OCI-LY3 (cell line): ENCODE measurements around the gene AQP11.

Source experiments
- H2AFZ ChIP-seq: fragments of 200-600, 300-600 bp; shearing (Covaris generic); 2 replicates; pipeline ENCODE4 v1.6.0; 2014; ENCODE audit warnings: antibody characterized with exemption, low read depth, low read length
- H3K27ac ChIP-seq: fragments of 200-600, 300-600 bp; sonication (generic); 2 replicates; pipeline ENCODE4 v1.5.1; 2014; ENCODE audit warnings: mild to moderate bottlenecking, low read length, moderate library complexity, mixed read lengths
- H3K27me3 ChIP-seq: fragments of 200-600, 300-600 bp; sonication (generic); 2 replicates; pipeline ENCODE4 v1.6.1; 2014; ENCODE audit warnings: low read depth, low read length, mixed read lengths
- H3K36me3 ChIP-seq: fragments of 200-600, 300-600 bp; sonication (generic); replicated peaks from 2 replicates; pipeline ENCODE3; 2014; ENCODE audit warnings: low read depth, low read length, mixed read lengths
- H3K4me1 ChIP-seq: fragments of 300-600, 200-600 bp; sonication (generic); 2 replicates; pipeline ENCODE4 v1.6.1; 2014; ENCODE audit warnings: low read length, mixed read lengths
- H3K4me2 ChIP-seq: fragments of 200-600, 300-600 bp; sonication (generic); 2 replicates; pipeline ENCODE4 v1.6.1; 2014; ENCODE audit warnings: low read length, mixed read lengths
- H3K4me3 ChIP-seq: fragments of 300-600, 200-600 bp; sonication (generic); 2 replicates; pipeline ENCODE4 v1.5.1; 2014; ENCODE audit warnings: antibody characterized with exemption, mild to moderate bottlenecking, low read length, moderate library complexity
- H3K79me2 ChIP-seq: fragments of 300-600, 200-600 bp; shearing (Covaris generic); 2 replicates; pipeline ENCODE4 v1.6.1; 2014; ENCODE audit warnings: mild to moderate bottlenecking, low read length, mixed read lengths
- H3K9ac ChIP-seq: fragments of 300-600, 200-600 bp; shearing (Covaris generic); 2 replicates; pipeline ENCODE4 v1.6.0; 2014; ENCODE audit warnings: mild to moderate bottlenecking, low read length, moderate library complexity
- H3K9me3 ChIP-seq: fragments of 200-600, 300-600 bp; shearing (Covaris generic); 2 replicates; pipeline ENCODE4 v1.6.1; 2014; ENCODE audit warnings: low read length, mixed read lengths; ENCODE audit not compliant: insufficient read depth
- H4K20me1 ChIP-seq: fragments of 200-600, 300-600 bp; sonication (generic); 2 replicates; pipeline ENCODE4 v1.6.1; 2016; ENCODE audit warnings: low read length, mixed read lengths; ENCODE audit not compliant: insufficient read depth
- EZH2phosphoT487 ChIP-seq: fragments of 200-600 bp; shearing (Covaris generic); IDR thresholded peaks from 2 replicates; pipeline ENCODE4 v1.6.1; 2018; ENCODE audit warnings: antibody characterized with exemption, mixed run types, low read depth
- TF ChIP-seq, protein P1 (sequence below): fragments of 200-600, 300-600 bp; sonication (generic); IDR thresholded peaks from 2 replicates; pipeline ENCODE4 v1.5.1; 2014; ENCODE audit warnings: antibody characterized with exemption, low read length, low read depth

AQP11 gene

GRCh38 chr11:77596626-77597025 lies 6.9 kb downstream of the AQP11 start:
- no peaks in the 10 kb centered on the region for H3K9me3 ChIP-seq
- no peaks in the 10 kb centered on the region for H4K20me1 ChIP-seq
- H3K27ac ChIP-seq = no peak overlapping the region
- H3K9ac ChIP-seq = no peak overlapping the region
- H3K4me3 ChIP-seq = no peak overlapping the region
- no peak overlapping the region for H2AFZ ChIP-seq
- H3K4me2 ChIP-seq = no peak overlapping the region
- no peaks in the 10 kb centered on the region for H3K27me3 ChIP-seq
- peaks cover 3% of the 10 kb centered on the region for H3K36me3 ChIP-seq
- H3K79me2 ChIP-seq = no peaks in the 10 kb centered on the region
- H3K4me1 ChIP-seq = no peaks in the 10 kb centered on the region
- TF ChIP-seq, protein P1, sequence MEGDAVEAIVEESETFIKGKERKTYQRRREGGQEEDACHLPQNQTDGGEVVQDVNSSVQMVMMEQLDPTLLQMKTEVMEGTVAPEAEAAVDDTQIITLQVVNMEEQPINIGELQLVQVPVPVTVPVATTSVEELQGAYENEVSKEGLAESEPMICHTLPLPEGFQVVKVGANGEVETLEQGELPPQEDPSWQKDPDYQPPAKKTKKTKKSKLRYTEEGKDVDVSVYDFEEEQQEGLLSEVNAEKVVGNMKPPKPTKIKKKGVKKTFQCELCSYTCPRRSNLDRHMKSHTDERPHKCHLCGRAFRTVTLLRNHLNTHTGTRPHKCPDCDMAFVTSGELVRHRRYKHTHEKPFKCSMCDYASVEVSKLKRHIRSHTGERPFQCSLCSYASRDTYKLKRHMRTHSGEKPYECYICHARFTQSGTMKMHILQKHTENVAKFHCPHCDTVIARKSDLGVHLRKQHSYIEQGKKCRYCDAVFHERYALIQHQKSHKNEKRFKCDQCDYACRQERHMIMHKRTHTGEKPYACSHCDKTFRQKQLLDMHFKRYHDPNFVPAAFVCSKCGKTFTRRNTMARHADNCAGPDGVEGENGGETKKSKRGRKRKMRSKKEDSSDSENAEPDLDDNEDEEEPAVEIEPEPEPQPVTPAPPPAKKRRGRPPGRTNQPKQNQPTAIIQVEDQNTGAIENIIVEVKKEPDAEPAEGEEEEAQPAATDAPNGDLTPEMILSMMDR = no peak
- TF ChIP-seq EZH2phosphoT487 = no peak

- no peak overlapping the region for H2AFZ ChIP-seq
- H3K4me1 ChIP-seq = no peaks in the 10 kb centered on the region
- no peak overlapping the region for H3K27ac ChIP-seq
Observed at GRCh38 chr11:77598195-77598594, 8.4 kb downstream of the AQP11 start.

GRCh38 chr11:77602381-77603088 lies 12.8 kb downstream of the AQP11 start:
- no peak for TF ChIP-seq EZH2phosphoT487
- TF ChIP-seq, protein P1 = no peak
- H3K9ac ChIP-seq = no peak overlapping the region
- H3K4me2 ChIP-seq = no peak overlapping the region
- no peaks in the 10 kb centered on the region for H3K79me2 ChIP-seq
- H4K20me1 ChIP-seq = no peaks in the 10 kb centered on the region
- H3K27ac ChIP-seq = no peak overlapping the region
- no peak overlapping the region for H2AFZ ChIP-seq
- no peaks in the 10 kb centered on the region for H3K27me3 ChIP-seq
- no peaks in the 10 kb centered on the region for H3K9me3 ChIP-seq
- peaks cover 20% of the 10 kb centered on the region for H3K36me3 ChIP-seq
- no peak overlapping the region for H3K4me3 ChIP-seq
- no peaks in the 10 kb centered on the region for H3K4me1 ChIP-seq

More at GRCh38 chr11:77598195-77598594, 8.4 kb downstream of the AQP11 start:
- Histone ChIP-seq H3K36me3 (peaks cover 3% of the 10 kb centered on the region), H3K27me3 (no peaks in the 10 kb centered on the region), H3K4me2 (no peak overlapping the region), H3K4me3 (no peak overlapping the region), H3K9me3 (no peaks in the 10 kb centered on the region), H3K9ac (no peak overlapping the region), H4K20me1 (no peaks in the 10 kb centered on the region), H3K79me2 (no peaks in the 10 kb centered on the region)
- TF ChIP-seq EZH2phosphoT487 = no peak
- TF ChIP-seq, protein P1 = no peak

GRCh38 chr11:77604281-77604680 lies 14.5 kb downstream of the AQP11 start:
- Histone ChIP-seq H3K27me3 (no peaks in the 10 kb centered on the region), H3K9me3 (no peaks in the 10 kb centered on the region), H3K4me2 (no peak overlapping the region), H3K4me1 (no peaks in the 10 kb centered on the region), H2AFZ (no peak overlapping the region), H3K36me3 (peaks cover 30% of the 10 kb centered on the region), H3K27ac (no peak overlapping the region), H4K20me1 (no peaks in the 10 kb centered on the region), H3K9ac (no peak overlapping the region), H3K79me2 (no peaks in the 10 kb centered on the region), H3K4me3 (no peak overlapping the region)
- TF ChIP-seq, protein P1 = no peak
- TF ChIP-seq EZH2phosphoT487 = no peak
